H9 (cell line): Measurements from ENCODE around the gene UNC5C. TPM values are rescaled to one million over a fixed set of nuclear protein-coding genes. Genes with fewer than 3 reads are reported as not detected.

Source experiments
- DNase-seq: peaks from one replicate; pipeline ENCODE4 v3.0.0-alpha.2; 2017
- H2AFZ ChIP-seq: one replicate; pipeline ENCODE4 v1.6.1; 2013; ENCODE audit warnings: mild to moderate bottlenecking, low read length, control low read depth, moderate library complexity
- H2AK5ac ChIP-seq: 2 replicates; pipeline ENCODE4 v1.6.1; 2013; ENCODE audit warnings: low read length, control low read depth, mixed read lengths; ENCODE audit not compliant: insufficient read length
- H2BK120ac ChIP-seq: one replicate; pipeline ENCODE4 v1.6.1; 2013; ENCODE audit warnings: low read depth, mild to moderate bottlenecking, low read length, control low read depth, inconsistent platforms; ENCODE audit not compliant: poor library complexity, severe bottlenecking
- H2BK12ac ChIP-seq: 2 replicates; pipeline ENCODE4 v1.6.1; 2013; ENCODE audit warnings: low read length, control low read depth, mixed read lengths, low read depth; ENCODE audit not compliant: insufficient read length
- H2BK15ac ChIP-seq: 2 replicates; pipeline ENCODE4 v1.6.1; 2013; ENCODE audit warnings: low read depth, low read length, control low read depth
- H2BK20ac ChIP-seq: one replicate; pipeline ENCODE4 v1.6.1; 2013; ENCODE audit warnings: low read depth, mild to moderate bottlenecking, low read length, control low read depth, inconsistent platforms; ENCODE audit not compliant: poor library complexity, severe bottlenecking
- H2BK5ac ChIP-seq: 2 replicates; pipeline ENCODE4 v1.6.1; 2013; ENCODE audit warnings: low read length, control low read depth, mixed read lengths; ENCODE audit not compliant: insufficient read length
- H3K14ac ChIP-seq: 2 replicates; pipeline ENCODE4 v1.6.1; 2013; ENCODE audit warnings: low read length, control low read depth; ENCODE audit not compliant: insufficient read depth
- H3K18ac ChIP-seq: 2 replicates; pipeline ENCODE4 v1.6.1; 2013; ENCODE audit warnings: low read depth, mild to moderate bottlenecking, mixed read lengths, low read length, control low read depth; ENCODE audit not compliant: insufficient read length
- H3K23ac ChIP-seq: 2 replicates; pipeline ENCODE4 v1.6.1; 2013; ENCODE audit warnings: low read length, control low read depth, mixed read lengths, low read depth; ENCODE audit not compliant: insufficient read length
- H3K23me2 ChIP-seq: 2 replicates; pipeline ENCODE4 v1.6.1; 2013; ENCODE audit warnings: low read depth, mild to moderate bottlenecking, mixed read lengths, low read length, control low read depth; ENCODE audit not compliant: insufficient read length, poor library complexity, severe bottlenecking
- H3K27ac ChIP-seq: 2 replicates; pipeline ENCODE4 v1.5.1; 2013; ENCODE audit warnings: low read length, control low read depth, mixed read lengths, low read depth; ENCODE audit not compliant: insufficient read length
- H3K27me3 ChIP-seq: 2 replicates; pipeline ENCODE4 v1.6.1; 2013; ENCODE audit warnings: low read length, control low read depth, inconsistent platforms; ENCODE audit not compliant: insufficient read depth
- H3K4ac ChIP-seq: 2 replicates; pipeline ENCODE4 v1.6.1; 2013; ENCODE audit warnings: low read depth, mild to moderate bottlenecking, control low read depth, inconsistent platforms, low read length, moderate library complexity
- H3K4me1 ChIP-seq: 2 replicates; pipeline ENCODE4 v1.6.1; 2013; ENCODE audit warnings: low read length, control low read depth, inconsistent platforms; ENCODE audit not compliant: insufficient read depth
- H3K4me2 ChIP-seq: 2 replicates; pipeline ENCODE4 v1.6.1; 2013; ENCODE audit warnings: low read length, control low read depth, mixed read lengths; ENCODE audit not compliant: insufficient read length, insufficient read depth
- H3K56ac ChIP-seq: 2 replicates; pipeline ENCODE4 v1.6.1; 2013; ENCODE audit warnings: low read depth, mild to moderate bottlenecking, mixed read lengths, low read length, control low read depth; ENCODE audit not compliant: insufficient read length
- H3K79me1 ChIP-seq: 2 replicates; pipeline ENCODE4 v1.6.1; 2013; ENCODE audit warnings: low read depth, mild to moderate bottlenecking, moderate library complexity, low read length, control low read depth, inconsistent platforms; ENCODE audit not compliant: insufficient read depth, poor library complexity, severe bottlenecking
- H3K79me2 ChIP-seq: 2 replicates; pipeline ENCODE4 v1.6.1; 2013; ENCODE audit warnings: low read length, control low read depth, inconsistent platforms; ENCODE audit not compliant: insufficient read depth
- H3K9ac ChIP-seq: 2 replicates; pipeline ENCODE4 v1.6.1; 2013; ENCODE audit warnings: low read length, control low read depth, mixed read lengths; ENCODE audit not compliant: insufficient read length; ENCODE audit errors: extremely low read depth
- H3K9me3 ChIP-seq: one replicate; pipeline ENCODE4 v1.6.1; 2013; ENCODE audit warnings: low read depth, low read length, inconsistent platforms; ENCODE audit not compliant: control insufficient read depth
- H3T11ph ChIP-seq: one replicate; pipeline ENCODE4 v1.6.1; 2013; ENCODE audit warnings: mild to moderate bottlenecking, low read length, control low read depth, inconsistent platforms
- H4K20me1 ChIP-seq: one replicate; pipeline ENCODE4 v1.6.1; 2013; ENCODE audit not compliant: control insufficient read depth, insufficient read length, insufficient read depth
- H4K5ac ChIP-seq: 2 replicates; pipeline ENCODE4 v1.6.1; 2013; ENCODE audit warnings: low read depth, mild to moderate bottlenecking, mixed read lengths, low read length, control low read depth; ENCODE audit not compliant: insufficient read length
- H4K8ac ChIP-seq: replicated peaks from 2 replicates; pipeline ENCODE4 v1.6.1; 2013; ENCODE audit warnings: low read length, control low read depth, mixed read lengths, low read depth; ENCODE audit not compliant: insufficient read length
- H4K91ac ChIP-seq: 2 replicates; pipeline ENCODE4 v1.6.1; 2013; ENCODE audit warnings: low read depth, mild to moderate bottlenecking, moderate library complexity, mixed read lengths, low read length, control low read depth; ENCODE audit not compliant: insufficient read length
- H3K27ac Mint-ChIP-seq, 3 experiments: 2 replicates in 2 of 3; 3 replicates in 1 of 3; pipeline ENCODE4 v1.8.0; 2020 to 2021; ENCODE audit warnings: mixed read lengths in 3 of 3, mild to moderate bottlenecking in 1 of 3, moderate library complexity in 1 of 3
- H3K27me3 Mint-ChIP-seq: 2 replicates; pipeline ENCODE4 v1.8.0; 2021; ENCODE audit warnings: low read depth, mild to moderate bottlenecking, moderate library complexity, mixed read lengths
- H3K36me3 Mint-ChIP-seq, 3 experiments: 2 replicates in 2 of 3; 3 replicates in 1 of 3; pipeline ENCODE4 v1.8.0; 2020 to 2021; ENCODE audit warnings: low read depth in 3 of 3, mixed read lengths in 3 of 3; ENCODE audit not compliant: insufficient read depth in 1 of 3
- H3K4me1 Mint-ChIP-seq, 2 experiments: 2 replicates each; pipeline ENCODE4 v1.8.0; 2020; ENCODE audit warnings: mixed read lengths in 2 of 2
- H3K4me3 Mint-ChIP-seq, 2 experiments: 2 replicates in 1 of 2; 3 replicates in 1 of 2; pipeline ENCODE4 v1.8.0; 2020 to 2021; ENCODE audit warnings: mild to moderate bottlenecking in 2 of 2, mixed read lengths in 2 of 2, moderate library complexity in 1 of 2
- H3K9me3 Mint-ChIP-seq, 2 experiments: 2 replicates in 1 of 2; 3 replicates in 1 of 2; pipeline ENCODE4 v1.8.0; 2020; ENCODE audit warnings: mild to moderate bottlenecking in 2 of 2, mixed read lengths in 2 of 2, moderate library complexity in 1 of 2
- WGBS: extraction: QIAGEN DNeasy Blood & Tissue Kit; methylation state at CpG from one replicate; pipeline ENCODE4 v1.1.7; 2013; ENCODE audit warnings: missing lambda C conversion rate, low lambda C conversion rate, mixed read lengths; ENCODE audit not compliant: insufficient read length; ENCODE audit errors: extremely low coverage; 5-methylcytosine and 5-hydroxymethylcytosine counted together
- total RNA-seq: library from RNA; stranded (reverse); gene quantifications from 2 replicates; pipeline ENCODE4 v1.2.1, GENCODE V29; 2021
- TF ChIP-seq, protein P1 (sequence below): fragments of 200-600 bp; sonication (generic); conservative IDR thresholded peaks from 3 replicates; pipeline ENCODE4 v1.8.0; 2021; ENCODE audit warnings: antibody characterized with exemption, mild to moderate bottlenecking

The UNC5C gene
- total RNA-seq, 1 experiment from 2014 or later: not detected

DNA sequence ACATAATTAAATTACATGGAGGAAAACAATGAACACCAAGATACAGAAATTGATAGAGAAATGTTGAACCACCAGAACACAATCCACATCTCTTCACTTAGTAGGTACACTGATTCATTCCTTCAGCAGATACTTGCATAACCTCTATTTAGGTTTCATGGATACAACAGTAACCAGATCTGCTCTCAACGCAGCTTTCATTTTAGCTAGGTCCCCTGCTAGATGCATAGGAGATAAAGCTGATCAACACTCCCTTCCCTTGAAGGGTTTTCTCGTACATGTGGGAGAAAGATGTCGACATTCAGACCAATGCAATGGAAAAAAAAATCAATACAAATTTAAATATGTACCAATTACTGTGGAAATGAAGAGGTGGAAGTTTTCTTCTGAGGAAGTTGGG is 37.3 kb downstream of the UNC5C start:
- Histone ChIP-seq H2BK20ac (no peak overlapping the region), H2BK5ac (no peak overlapping the region), H3K9me3 (no peaks in the 10 kb centered on the region), H3K56ac (no peak overlapping the region), H3K9ac (no peak overlapping the region), H3K27ac (no peak overlapping the region), H3K4me1 (no peaks in the 10 kb centered on the region; the same call in 1 of the 2 replicates), H4K20me1 (no peaks in the 10 kb centered on the region), H2BK120ac (no peak overlapping the region), H3K27me3 (no peaks in the 10 kb centered on the region), H2AFZ (no peak overlapping the region), H4K91ac (no peak overlapping the region), H2AK5ac (no peak overlapping the region), H4K5ac (no peak overlapping the region), H3K23me2 (no peaks in the 10 kb centered on the region), H4K8ac (no peak overlapping the region), H3K23ac (no peak overlapping the region), H2BK15ac (no peak overlapping the region), H3K14ac (no peak overlapping the region), H3K4me2 (no peak overlapping the region), H3K4ac (no peak overlapping the region), H3K18ac (no peak overlapping the region), H3T11ph (no peak overlapping the region), H3K79me2 (no peaks in the 10 kb centered on the region), H2BK12ac (no peak overlapping the region), H3K79me1 (no peaks in the 10 kb centered on the region)
- no peak for DNase-seq
- H3K27ac Mint-ChIP-seq: no peak overlapping the region
- no peak overlapping the region for H3K4me3 Mint-ChIP-seq
- peaks cover 7 to 10% of the 10 kb centered on the region in 2 experiments for H3K4me1 Mint-ChIP-seq
- H3K27me3 Mint-ChIP-seq: no peaks in the 10 kb centered on the region
- no peaks in the 10 kb centered on the region; a peak in 1 of 7 replicates for H3K36me3 Mint-ChIP-seq
- no CpG with 5 or more reads among the region's 3 CpGs for WGBS
- TF ChIP-seq, protein P1, sequence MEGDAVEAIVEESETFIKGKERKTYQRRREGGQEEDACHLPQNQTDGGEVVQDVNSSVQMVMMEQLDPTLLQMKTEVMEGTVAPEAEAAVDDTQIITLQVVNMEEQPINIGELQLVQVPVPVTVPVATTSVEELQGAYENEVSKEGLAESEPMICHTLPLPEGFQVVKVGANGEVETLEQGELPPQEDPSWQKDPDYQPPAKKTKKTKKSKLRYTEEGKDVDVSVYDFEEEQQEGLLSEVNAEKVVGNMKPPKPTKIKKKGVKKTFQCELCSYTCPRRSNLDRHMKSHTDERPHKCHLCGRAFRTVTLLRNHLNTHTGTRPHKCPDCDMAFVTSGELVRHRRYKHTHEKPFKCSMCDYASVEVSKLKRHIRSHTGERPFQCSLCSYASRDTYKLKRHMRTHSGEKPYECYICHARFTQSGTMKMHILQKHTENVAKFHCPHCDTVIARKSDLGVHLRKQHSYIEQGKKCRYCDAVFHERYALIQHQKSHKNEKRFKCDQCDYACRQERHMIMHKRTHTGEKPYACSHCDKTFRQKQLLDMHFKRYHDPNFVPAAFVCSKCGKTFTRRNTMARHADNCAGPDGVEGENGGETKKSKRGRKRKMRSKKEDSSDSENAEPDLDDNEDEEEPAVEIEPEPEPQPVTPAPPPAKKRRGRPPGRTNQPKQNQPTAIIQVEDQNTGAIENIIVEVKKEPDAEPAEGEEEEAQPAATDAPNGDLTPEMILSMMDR: no peak
- H3K9me3 Mint-ChIP-seq: no peaks in the 10 kb centered on the region
